SIG-M5 (cell line): Measurements from ENCODE around the gene IL12A.
A peak's percentile ranks its signal among the peaks of the same experiment; 100 is the strongest.

Experiments
- DNase-seq: peaks from one replicate; lab custom pipeline; 2025; lab: John Stamatoyannopoulos, UW

IL12A gene

DNA sequence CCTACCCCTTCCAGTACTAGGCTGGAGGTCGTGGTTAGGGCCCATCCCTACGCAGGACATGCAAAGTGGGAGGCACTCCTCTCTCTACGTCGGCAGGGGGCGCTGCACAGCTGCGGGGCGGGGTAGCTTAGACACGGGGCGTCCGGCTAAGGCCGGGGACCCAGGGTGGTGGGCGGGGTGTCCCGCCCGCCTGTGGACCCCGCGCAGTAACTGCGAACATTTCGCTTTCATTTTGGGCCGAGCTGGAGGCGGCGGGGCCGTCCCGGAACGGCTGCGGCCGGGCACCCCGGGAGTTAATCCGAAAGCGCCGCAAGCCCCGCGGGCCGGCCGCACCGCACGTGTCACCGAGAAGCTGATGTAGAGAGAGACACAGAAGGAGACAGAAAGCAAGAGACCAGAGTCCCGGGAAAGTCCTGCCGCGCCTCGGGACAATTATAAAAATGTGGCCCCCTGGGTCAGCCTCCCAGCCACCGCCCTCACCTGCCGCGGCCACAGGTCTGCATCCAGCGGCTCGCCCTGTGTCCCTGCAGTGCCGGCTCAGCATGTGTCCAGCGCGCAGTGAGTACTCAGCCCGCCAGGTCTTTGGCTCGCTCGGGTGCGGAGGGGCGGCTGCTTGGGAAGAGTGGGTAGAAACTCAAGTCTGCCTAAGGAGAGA, at the start of gene IL12A:
Gene IL12A, plus strand, starts transcription at position 219 of the 655 bp plus-strand sequence.
- no peak for DNase-seq

DNA sequence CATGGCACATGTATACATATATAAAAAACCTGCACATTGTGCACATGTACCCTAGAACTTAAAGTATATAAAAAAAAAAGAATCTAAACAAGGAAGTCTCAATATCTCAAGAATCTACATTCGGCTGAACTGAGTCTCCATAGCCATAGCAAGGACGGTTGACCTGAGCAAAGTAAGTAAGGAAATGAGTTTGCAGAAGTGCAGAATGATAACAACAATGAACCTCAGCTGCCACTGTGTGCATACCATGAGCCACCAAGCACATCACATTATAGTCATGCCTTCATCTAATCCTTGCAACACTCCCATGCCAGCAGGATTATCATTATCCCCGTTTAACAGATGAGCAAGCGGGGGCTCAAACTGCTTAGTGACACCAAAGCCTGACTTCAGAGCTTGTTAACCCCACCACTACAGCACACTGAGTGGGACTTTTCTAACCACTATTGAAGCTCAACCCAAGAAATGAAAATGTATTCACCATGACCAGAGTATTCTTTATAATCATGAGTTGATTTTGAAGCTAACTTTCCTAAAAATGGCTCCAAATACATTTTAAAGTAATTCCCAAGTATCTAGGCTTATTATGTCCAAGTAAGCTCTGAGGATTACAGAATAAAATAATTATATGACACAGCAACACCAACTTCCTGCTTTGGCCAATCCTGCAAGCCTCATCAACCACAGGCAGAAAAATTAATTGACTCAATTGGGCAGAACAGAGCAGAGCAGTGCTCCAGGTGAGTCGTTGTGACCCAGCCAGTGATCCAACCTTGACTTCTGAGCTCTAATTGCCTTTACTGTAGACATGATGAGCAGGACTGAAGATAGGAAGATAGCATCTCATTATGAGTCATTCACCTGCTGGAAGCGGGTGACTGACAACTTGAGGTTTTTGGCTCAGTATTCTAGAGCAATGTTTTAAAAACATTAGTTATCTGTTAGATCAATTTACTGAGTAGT, 47.3 kb upstream of the IL12A start:
- DNase-seq = no peak

DNA sequence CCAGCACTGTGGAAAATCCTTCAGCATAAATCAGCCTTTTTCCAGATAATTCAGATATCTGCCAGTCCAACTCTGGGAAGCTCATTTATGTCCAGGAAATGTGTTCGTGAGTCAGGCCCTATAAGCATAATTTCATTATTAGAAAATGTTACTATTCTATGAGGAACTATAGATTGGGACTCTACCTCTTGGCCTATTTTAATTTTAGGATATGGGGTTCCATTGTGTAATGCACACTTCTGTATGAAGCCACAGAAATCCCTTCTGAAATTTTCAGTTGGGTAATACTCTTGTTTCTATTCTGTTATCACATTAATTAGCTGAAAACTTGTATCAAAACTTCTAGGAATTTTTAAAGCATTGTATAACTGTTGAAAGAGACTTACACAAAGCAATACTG, 43.9 kb upstream of the IL12A start:
- no peak for DNase-seq

GRCh38 chr3:159945930-159946329, 42.7 kb upstream of the IL12A start:
- no peak for DNase-seq

DNA sequence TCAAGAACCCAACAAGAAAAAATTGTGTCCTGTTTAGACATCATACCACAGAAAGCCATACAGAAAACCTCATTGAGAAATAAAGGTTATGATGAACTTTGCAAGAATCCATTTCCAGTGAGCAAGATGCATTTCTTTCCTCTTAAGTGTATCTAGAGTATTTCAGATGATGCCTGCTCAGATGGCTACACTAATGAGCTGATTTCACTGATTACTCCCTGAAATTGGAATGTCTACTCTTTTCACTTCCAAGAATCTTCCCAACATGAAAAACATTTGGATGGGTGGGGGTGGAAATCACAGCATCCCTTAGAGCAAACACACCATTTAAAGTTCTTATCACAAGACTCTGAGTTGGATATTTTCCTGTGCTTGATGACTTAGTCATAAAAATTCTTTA, 41.4 kb upstream of the IL12A start:
- DNase-seq = no peak

GRCh38 chr3:159948429-159949144, 40.0 kb upstream of the IL12A start:
- DNase-seq = no peak

DNA sequence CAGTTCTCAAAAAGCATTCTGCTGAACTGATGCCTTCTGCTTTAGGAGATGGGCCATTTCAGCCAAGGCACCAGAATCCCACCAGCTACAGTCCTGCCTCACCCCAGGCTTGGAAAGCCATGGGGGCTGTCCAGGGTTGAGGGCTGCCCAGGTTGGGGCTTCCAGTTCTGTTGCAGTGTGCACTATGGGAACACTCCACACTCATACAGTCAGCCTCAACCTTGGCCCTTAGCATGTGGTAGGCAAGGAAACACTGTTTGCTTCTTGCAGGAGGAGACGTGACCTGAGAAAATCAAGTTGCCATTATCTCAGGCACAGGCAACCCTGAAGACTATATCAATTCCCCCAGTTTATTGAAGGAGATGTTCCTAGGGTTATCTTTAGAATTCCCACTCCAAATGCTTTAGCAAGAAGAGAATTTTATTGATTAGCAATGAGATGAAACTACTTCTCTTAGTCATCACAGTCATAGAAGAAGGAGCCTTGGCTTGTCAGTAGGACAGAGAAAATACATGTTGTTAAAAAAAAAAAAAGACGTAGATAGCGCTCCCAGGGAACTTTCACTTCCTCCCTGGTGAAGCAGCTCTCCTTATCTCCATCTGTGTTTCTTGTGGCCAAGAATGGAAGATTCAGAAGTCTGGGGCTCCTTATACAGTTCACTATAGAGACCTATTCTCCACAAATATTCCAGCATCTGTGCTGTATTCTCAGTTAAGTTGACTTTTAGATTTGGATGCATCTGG, 38.3 kb upstream of the IL12A start:
- peak; percentile 59 for DNase-seq

DNA sequence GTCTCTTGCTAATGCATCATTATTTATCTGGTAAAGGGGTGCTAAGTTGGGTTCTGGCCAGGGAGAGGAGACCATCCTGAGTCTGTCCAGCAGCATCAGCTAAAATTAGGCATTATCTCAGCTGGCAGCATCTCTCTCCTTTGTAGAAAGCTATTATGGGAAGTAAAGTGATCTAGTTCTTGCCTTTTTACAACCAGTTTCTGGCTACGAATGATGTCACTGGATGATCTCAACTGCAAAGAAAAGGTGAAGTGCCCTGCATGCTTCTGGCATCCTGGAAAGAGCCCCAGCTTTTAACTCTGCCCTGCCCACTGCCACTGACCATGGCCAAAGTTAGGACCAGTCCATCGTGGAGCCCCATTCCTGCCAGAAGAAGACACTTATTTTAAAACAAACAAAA, 37.1 kb upstream of the IL12A start:
- no peak for DNase-seq

- DNase-seq = peak; percentile 31
Observed at GRCh38 chr3:159953325-159954085, 35.1 kb upstream of the IL12A start.

GRCh38 chr3:159960188-159961148, 28.2 kb upstream of the IL12A start:
- no peak for DNase-seq

DNA sequence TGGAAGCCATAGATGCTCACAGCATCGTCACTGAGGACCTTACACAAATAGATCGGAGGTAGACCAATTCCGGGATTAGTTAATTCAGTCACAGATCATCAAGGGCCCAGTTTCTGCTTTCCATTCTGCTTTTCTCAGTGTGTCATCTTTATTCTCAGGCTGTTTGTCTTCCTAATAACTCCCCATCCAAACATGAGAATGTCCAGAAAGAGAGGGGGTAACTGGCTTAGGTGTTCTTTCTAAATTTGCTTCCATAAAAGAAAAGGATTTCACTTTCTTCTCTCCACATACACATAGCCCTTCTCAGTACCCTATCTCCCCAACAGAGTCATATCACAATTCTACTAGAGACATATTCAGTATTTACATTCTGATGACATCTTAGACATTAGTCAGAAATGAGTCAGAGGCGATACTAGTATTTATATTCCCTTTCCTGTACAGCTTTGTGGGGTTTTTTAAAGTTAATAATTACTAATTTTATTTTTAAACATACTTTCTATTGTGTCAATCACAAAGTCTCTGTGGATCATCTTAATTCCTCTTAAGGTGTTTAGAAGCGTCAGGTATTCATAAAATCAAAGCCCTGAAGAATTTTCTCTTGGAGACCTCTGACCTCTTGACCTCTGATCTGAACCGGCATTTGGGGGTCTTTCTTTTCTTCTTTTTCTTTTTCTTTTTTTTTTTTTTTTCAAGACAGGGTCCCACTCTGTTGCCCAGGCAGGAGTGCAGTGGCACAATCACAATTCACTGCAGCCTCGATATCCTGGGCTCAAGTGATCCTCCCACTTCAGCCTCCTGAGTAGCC, 24.3 kb upstream of the IL12A start:
- no peak for DNase-seq

GRCh38 chr3:159971311-159971710, 17.3 kb upstream of the IL12A start:
- no peak for DNase-seq

GRCh38 chr3:159977295-159977694, 11.3 kb upstream of the IL12A start:
- DNase-seq = no peak

GRCh38 chr3:159978353-159978752, 10.3 kb upstream of the IL12A start:
- no peak for DNase-seq

- DNase-seq = no peak
Observed at GRCh38 chr3:159978918-159979703, 9.5 kb upstream of the IL12A start.

DNA sequence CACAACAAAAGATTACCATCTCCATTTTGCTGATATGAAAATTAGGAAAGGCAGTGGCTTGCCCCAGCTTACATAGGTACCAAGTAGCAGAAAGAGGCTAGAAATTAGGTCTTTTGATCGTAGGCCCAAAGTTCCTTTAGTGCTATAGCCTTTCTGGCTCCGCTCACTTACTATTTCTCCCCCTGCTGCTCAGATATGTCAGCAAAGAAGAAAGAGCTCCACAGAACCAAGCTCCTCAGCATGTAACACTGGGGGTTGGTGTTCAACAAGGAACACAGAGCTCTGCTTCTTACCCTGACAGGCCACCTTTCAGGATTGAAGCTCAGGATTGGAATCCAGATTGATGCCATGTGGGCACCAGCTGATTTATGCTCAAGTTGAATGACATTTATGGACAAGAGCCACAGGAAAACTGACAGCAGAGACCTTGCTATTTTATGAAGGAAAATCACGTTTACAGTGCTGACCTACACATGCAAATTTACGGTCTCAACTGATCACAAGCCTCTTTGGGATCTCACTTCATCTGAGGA, 6.1 kb upstream of the IL12A start:
- no peak for DNase-seq

DNA sequence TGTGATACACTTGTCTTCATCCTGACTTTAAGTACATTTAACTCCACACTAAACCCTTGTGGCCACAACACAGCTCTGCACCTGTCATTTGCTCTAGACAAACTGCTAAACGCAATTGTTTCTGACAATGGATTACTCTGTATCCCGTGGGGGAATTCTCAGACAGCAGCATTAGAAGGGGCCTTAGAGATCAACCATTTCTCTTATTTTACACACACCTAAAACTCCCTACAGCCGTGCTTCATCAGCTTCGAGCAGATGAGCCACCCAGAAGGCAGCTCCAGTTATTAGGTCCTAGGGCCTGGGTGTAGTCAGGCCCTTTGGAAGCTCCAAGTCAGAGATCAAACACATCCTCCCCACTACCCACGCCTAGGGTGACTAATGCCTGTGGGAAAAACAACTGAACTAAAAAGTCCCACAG, 1.3 kb upstream of the IL12A start:
- DNase-seq = no peak
